Caco-2 (cell line): ENCODE results near the gene SELENBP1. TPM values are rescaled to one million over a fixed set of nuclear protein-coding genes. Genes with fewer than 3 reads are reported as not detected.

Experiments
- BruUV-seq: library from RNA; stranded (reverse); fragments of 400-500 nt; replicated peaks from 2 replicates; lab custom pipeline; 2021; lab: Mats Ljungman, UMichigan
- CTCF ChIA-PET: fragments of 300-600 bp; sonication (Branson Sonifier 250); formaldehyde crosslinking; loops from one replicate; lab custom pipeline; 2022; ENCODE audit warnings: antibody characterized with exemption; lab: Charles Lee
- POLR2A ChIA-PET: fragments of 300-600 bp; sonication (Branson Sonifier 250); formaldehyde crosslinking; loops from one replicate; lab custom pipeline; 2022; ENCODE audit warnings: antibody characterized with exemption; lab: Charles Lee
- DNase-seq, 2 experiments: peaks; one replicate each; pipeline versions ENCODE4 v3.0.0 to v3.0.0-alpha.2; 2020 to 2022
- H3K27me3 ChIP-seq: replicated peaks from 2 replicates; pipeline ENCODE4 v1.6.0; 2011; ENCODE audit warnings: low read length; ENCODE audit not compliant: control insufficient read depth, insufficient read depth
- H3K36me3 ChIP-seq: 2 replicates; pipeline ENCODE4 v1.5.1; 2011; ENCODE audit warnings: low read length; ENCODE audit not compliant: control insufficient read depth, insufficient read depth
- H3K4me1 ChIP-seq: fragments of 250-450 bp; sonication (Bioruptor Pico); 2 replicates; pipeline ENCODE4 v1.5.1; 2020; ENCODE audit warnings: mild to moderate bottlenecking
- H3K4me3 ChIP-seq: 2 replicates; pipeline ENCODE4 v1.5.1; 2011; ENCODE audit warnings: low read depth, mild to moderate bottlenecking, control low read depth, low read length
- H3K9me3 ChIP-seq: fragments of 250-450 bp; sonication (Bioruptor Pico); 2 replicates; pipeline ENCODE4 v1.5.1; 2020; ENCODE audit warnings: mild to moderate bottlenecking, moderate library complexity
- H3K27ac Mint-ChIP-seq: one replicate; pipeline ENCODE4 v1.8.0; 2022; ENCODE audit warnings: mixed read lengths; ENCODE audit not compliant: unreplicated experiment
- H3K27me3 Mint-ChIP-seq: one replicate; pipeline ENCODE4 v1.8.0; 2022; ENCODE audit warnings: mixed read lengths; ENCODE audit not compliant: insufficient read depth, unreplicated experiment
- H3K36me3 Mint-ChIP-seq: one replicate; pipeline ENCODE4 v1.8.0; 2022; ENCODE audit warnings: mild to moderate bottlenecking, mixed read lengths; ENCODE audit not compliant: insufficient read depth, unreplicated experiment
- H3K4me1 Mint-ChIP-seq: one replicate; pipeline ENCODE4 v1.8.0; 2022; ENCODE audit warnings: low read depth, mixed read lengths; ENCODE audit not compliant: unreplicated experiment
- H3K4me3 Mint-ChIP-seq: one replicate; pipeline ENCODE4 v1.8.0; 2022; ENCODE audit warnings: mild to moderate bottlenecking, moderate library complexity, mixed read lengths; ENCODE audit not compliant: unreplicated experiment
- H3K9me3 Mint-ChIP-seq: one replicate; pipeline ENCODE4 v1.8.0; 2022; ENCODE audit warnings: mixed read lengths; ENCODE audit not compliant: unreplicated experiment
- CTCF ChIP-seq, 2 experiments: fragments of 200-600 bp in 1 of 2; IDR thresholded peaks; 1 replicate in 1 of 2; 2 replicates in 1 of 2; pipeline versions ENCODE4 v1.5.1 to v1.8.0; 2011 to 2022; ENCODE audit warnings: antibody characterized with exemption in 1 of 2, control low read depth in 1 of 2, inconsistent platforms in 1 of 2, low read depth in 1 of 2, low read length in 1 of 2, mild to moderate bottlenecking in 1 of 2, moderate library complexity in 1 of 2; ENCODE audit not compliant: insufficient read depth in 1 of 2, severe bottlenecking in 1 of 2, unreplicated experiment in 1 of 2
- intact Hi-C: fragments of 100-400 bp; cut with micrococcal nuclease; formaldehyde crosslinking; loops from one replicate; pipeline ENCODE4 v1.10.0; 2022; ENCODE audit not compliant: unreplicated experiment
- total RNA-seq: library from RNA; stranded (reverse); gene quantifications from 2 replicates; pipeline ENCODE4 v1.2.3, GENCODE V29; 2022

SELENBP1 gene
- total RNA-seq, 1 experiment from 2014 or later = 18.5 TPM

GRCh38 chr1:151327223-151327902, 45.1 kb downstream of the SELENBP1 start, which contains the start of gene PI4KB:
TSS of gene PI4KB (minus strand) at chr1:151327416. CDS start at chr1:151316481, 10,935 bp downstream.
- no peak for TF ChIP-seq CTCF (IDR thresholded peaks at IDR 0.05; ENCODE audit: insufficient read depth in 1 of 2, low read depth in 1 of 2, low read length in 1 of 2, severe bottlenecking in 1 of 2, unreplicated experiment in 1 of 2)
- peak; percentile 97 to 98 for DNase-seq
- peak within 1 kb of the TSS; percentile 98 for H3K4me3 Mint-ChIP-seq
- H3K4me1 Mint-ChIP-seq = peaks cover 25% of the 10 kb centered on the region
- H3K27ac Mint-ChIP-seq = peak within 1 kb of the TSS; percentile 95
- H3K9me3 Mint-ChIP-seq = no peaks in the 10 kb centered on the region
- CTCF ChIA-PET = interaction anchor here (0.7 to 2.1 kb wide), 6 partner anchors 13 to 72 kb away, joined by 3 to 20 read pairs (median 4); partner anchors contain the start of gene ZNF687
- no peaks in the 10 kb centered on the region for H3K27me3 Mint-ChIP-seq
- Histone ChIP-seq H3K9me3 (no peaks in the 10 kb centered on the region), H3K27me3 (no peaks in the 10 kb centered on the region), H3K4me3 (peak within 1 kb of the TSS; percentile 75), H3K36me3 (peaks cover 2% of the 10 kb centered on the region; the same call in 1 of the 2 replicates), H3K4me1 (peaks cover 11% of the 10 kb centered on the region)
- intact Hi-C loops = loop anchor here (1.0 to 2.0 kb wide), 3 partner anchors 13 to 46 kb away; no protein-coding TSS in a partner anchor
- H3K36me3 Mint-ChIP-seq = peaks cover 23% of the 10 kb centered on the region
- POLR2A ChIA-PET = interaction anchor here (0.6 to 1.7 kb wide), 11 partner anchors 11 to 256 kb away, joined by 3 to 17 read pairs (median 4); partner anchors contain the start of genes CGN, PSMD4, RFX5 and ZNF687
- no TSS peak for BruUV-seq

GRCh38 chr1:151326619-151327222, 45.8 kb downstream of the SELENBP1 start:
- Mint-ChIP-seq H3K27me3 (no peaks in the 10 kb centered on the region), H3K27ac (peak overlapping the region; percentile 95)
- POLR2A ChIA-PET = interaction anchor here (0.6 to 1.7 kb wide), 6 partner anchors 11 to 256 kb away, joined by 4 to 17 read pairs (median 5); partner anchors contain the start of genes RFX5 and ZNF687

More at GRCh38 chr1:151326619-151327222, 45.8 kb downstream of the SELENBP1 start:
- peaks cover 11% of the 10 kb centered on the region for H3K4me1 ChIP-seq
- H3K36me3 ChIP-seq = peaks cover 2% of the 10 kb centered on the region; the same call in 1 of the 2 replicates
- Mint-ChIP-seq H3K9me3 (no peaks in the 10 kb centered on the region), H3K4me3 (peak overlapping the region; percentile 98), H3K4me1 (peaks cover 25% of the 10 kb centered on the region), H3K36me3 (peaks cover 23% of the 10 kb centered on the region)
- CTCF ChIA-PET = interaction anchor here (0.7 to 2.1 kb wide), 3 partner anchors 26 to 71 kb away, joined by 3 to 15 read pairs (median 4); partner anchors contain the start of gene ZNF687
- DNase-seq = no peak
- no TSS peak for BruUV-seq
- H3K27me3 ChIP-seq = no peaks in the 10 kb centered on the region
- TF ChIP-seq CTCF (IDR thresholded peaks at IDR 0.05; ENCODE audit: insufficient read depth in 1 of 2, low read depth in 1 of 2, low read length in 1 of 2, severe bottlenecking in 1 of 2, unreplicated experiment in 1 of 2) = no peak
- peak overlapping the region; percentile 75 for H3K4me3 ChIP-seq
- intact Hi-C loops = loop anchor here (1.0 to 2.0 kb wide), 3 partner anchors 12 to 45 kb away; no protein-coding TSS in a partner anchor
- H3K9me3 ChIP-seq = no peaks in the 10 kb centered on the region
